Endodermal cell (in vitro differentiated cells): ENCODE results near the gene OGDH. TPM values are rescaled to one million over a fixed set of nuclear protein-coding genes. Genes with fewer than 3 reads are reported as not detected.

Experiments used
- DNase-seq: peaks from one replicate; pipeline ENCODE4 v3.0.0-alpha.2; 2017
- H3K27ac ChIP-seq: 2 replicates; pipeline ENCODE4 v1.5.1; 2013; ENCODE audit warnings: mild to moderate bottlenecking, low read depth, low read length, moderate library complexity
- H3K27me3 ChIP-seq: 2 replicates; pipeline ENCODE4 v1.6.1; 2013; ENCODE audit warnings: mild to moderate bottlenecking, low read length, moderate library complexity; ENCODE audit not compliant: insufficient read depth, control insufficient read depth, poor library complexity, severe bottlenecking
- H3K36me3 ChIP-seq: 2 replicates; pipeline ENCODE4 v1.7.0; 2013; ENCODE audit warnings: mild to moderate bottlenecking, low read length, moderate library complexity; ENCODE audit not compliant: control insufficient read depth, insufficient read depth
- H3K4me1 ChIP-seq: one replicate; pipeline ENCODE4 v1.7.0; 2013; ENCODE audit warnings: low read length; ENCODE audit not compliant: control insufficient read depth, insufficient read depth
- H3K4me3 ChIP-seq: 2 replicates; pipeline ENCODE4 v1.5.1; 2013; ENCODE audit warnings: mild to moderate bottlenecking, low read length, moderate library complexity
- H3K9ac ChIP-seq: 2 replicates; pipeline ENCODE4 v1.6.1; 2013; ENCODE audit warnings: mild to moderate bottlenecking, low read length, moderate library complexity; ENCODE audit not compliant: poor library complexity, severe bottlenecking; ENCODE audit errors: extremely low read depth
- H3K9me3 ChIP-seq: 2 replicates; pipeline ENCODE4 v1.6.1; 2013; ENCODE audit warnings: mild to moderate bottlenecking, low read length, moderate library complexity; ENCODE audit not compliant: control insufficient read depth
- H3K27ac Mint-ChIP-seq: 2 replicates; pipeline ENCODE4 v1.8.0; 2020; ENCODE audit warnings: mixed read lengths
- H3K27me3 Mint-ChIP-seq: 2 replicates; pipeline ENCODE4 v1.8.0; 2021; ENCODE audit warnings: mild to moderate bottlenecking, mixed read lengths; ENCODE audit not compliant: insufficient read depth
- H3K36me3 Mint-ChIP-seq: 2 replicates; pipeline ENCODE4 v1.8.0; 2020; ENCODE audit warnings: low read depth, mixed read lengths
- H3K4me1 Mint-ChIP-seq: 2 replicates; pipeline ENCODE4 v1.8.0; 2020; ENCODE audit warnings: mixed read lengths
- H3K4me3 Mint-ChIP-seq: 2 replicates; pipeline ENCODE4 v1.8.0; 2020; ENCODE audit warnings: mild to moderate bottlenecking, moderate library complexity, mixed read lengths
- H3K9me3 Mint-ChIP-seq: 2 replicates; pipeline ENCODE4 v1.8.0; 2020; ENCODE audit warnings: mild to moderate bottlenecking, mixed read lengths
- WGBS, 2 experiments: methylation state at CpG; one replicate each; pipeline versions ENCODE4 v1.1.5 to v1.1.7; 2013; ENCODE audit warnings: missing lambda C conversion rate in 2 of 2, mixed read lengths in 1 of 2; ENCODE audit not compliant: insufficient coverage in 1 of 2, insufficient read length in 1 of 2; 5-methylcytosine and 5-hydroxymethylcytosine counted together
- total RNA-seq, 2 donors: library from RNA; stranded (reverse); fragmentation: NEBNext Ultra II Directional in 1 of 2; extraction: Animal tissue kit (Norgen Biotek cat#: 25700) in 1 of 2; gene quantifications; 2 replicates in 1 of 2; 3 replicates in 1 of 2; pipeline ENCODE4 v1.2.1, GENCODE V29; 2021
- TF ChIP-seq, protein P1 (sequence below): fragments of 200-600 bp; sonication (generic); conservative IDR thresholded peaks from 2 replicates; pipeline ENCODE4 v1.5.0; 2021; ENCODE audit warnings: antibody characterized with exemption, mild to moderate bottlenecking

Gene OGDH
- total RNA-seq, 2 donors from 2014 or later = 82.5 to 96.0 TPM

DNA sequence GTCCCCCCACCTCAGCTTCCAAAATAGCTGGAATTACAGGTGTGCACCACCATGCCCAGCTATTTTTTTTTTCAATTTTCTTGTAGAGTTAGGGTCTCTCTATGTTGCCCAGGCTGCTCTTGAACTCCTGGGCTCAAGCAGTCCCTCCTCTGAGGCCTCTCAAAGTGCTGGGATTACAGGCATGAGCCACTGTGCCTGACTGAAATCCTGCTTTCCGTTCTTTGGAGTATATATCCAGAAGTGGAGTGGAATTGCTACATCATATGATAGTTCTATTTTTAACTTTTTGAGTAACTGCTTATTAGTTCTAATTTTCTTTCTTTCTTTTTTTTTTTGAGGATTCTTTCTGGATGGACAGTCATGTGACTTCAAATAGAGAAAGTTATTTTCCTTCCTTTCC, 79.3 kb downstream of the OGDH start:
- Histone ChIP-seq H3K4me3 (no peak overlapping the region), H3K36me3 (peaks cover 4% of the 10 kb centered on the region), H3K9ac (no peak overlapping the region), H3K27ac (no peak overlapping the region), H3K9me3 (no peaks in the 10 kb centered on the region), H3K27me3 (no peaks in the 10 kb centered on the region), H3K4me1 (no peaks in the 10 kb centered on the region)
- H3K27me3 Mint-ChIP-seq = no peaks in the 10 kb centered on the region
- H3K4me1 Mint-ChIP-seq = no peaks in the 10 kb centered on the region
- no peak overlapping the region for H3K4me3 Mint-ChIP-seq
- no peak overlapping the region for H3K27ac Mint-ChIP-seq
- H3K36me3 Mint-ChIP-seq = peaks cover 53% of the 10 kb centered on the region
- no peaks in the 10 kb centered on the region for H3K9me3 Mint-ChIP-seq
- no peak for DNase-seq
- 88% methylated on average over 1 of the region's 1 CpG; no CpG with 5 or more reads in 1 of the 2 experiments for WGBS, 2 experiments
- TF ChIP-seq, protein P1, sequence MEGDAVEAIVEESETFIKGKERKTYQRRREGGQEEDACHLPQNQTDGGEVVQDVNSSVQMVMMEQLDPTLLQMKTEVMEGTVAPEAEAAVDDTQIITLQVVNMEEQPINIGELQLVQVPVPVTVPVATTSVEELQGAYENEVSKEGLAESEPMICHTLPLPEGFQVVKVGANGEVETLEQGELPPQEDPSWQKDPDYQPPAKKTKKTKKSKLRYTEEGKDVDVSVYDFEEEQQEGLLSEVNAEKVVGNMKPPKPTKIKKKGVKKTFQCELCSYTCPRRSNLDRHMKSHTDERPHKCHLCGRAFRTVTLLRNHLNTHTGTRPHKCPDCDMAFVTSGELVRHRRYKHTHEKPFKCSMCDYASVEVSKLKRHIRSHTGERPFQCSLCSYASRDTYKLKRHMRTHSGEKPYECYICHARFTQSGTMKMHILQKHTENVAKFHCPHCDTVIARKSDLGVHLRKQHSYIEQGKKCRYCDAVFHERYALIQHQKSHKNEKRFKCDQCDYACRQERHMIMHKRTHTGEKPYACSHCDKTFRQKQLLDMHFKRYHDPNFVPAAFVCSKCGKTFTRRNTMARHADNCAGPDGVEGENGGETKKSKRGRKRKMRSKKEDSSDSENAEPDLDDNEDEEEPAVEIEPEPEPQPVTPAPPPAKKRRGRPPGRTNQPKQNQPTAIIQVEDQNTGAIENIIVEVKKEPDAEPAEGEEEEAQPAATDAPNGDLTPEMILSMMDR = no peak

DNA sequence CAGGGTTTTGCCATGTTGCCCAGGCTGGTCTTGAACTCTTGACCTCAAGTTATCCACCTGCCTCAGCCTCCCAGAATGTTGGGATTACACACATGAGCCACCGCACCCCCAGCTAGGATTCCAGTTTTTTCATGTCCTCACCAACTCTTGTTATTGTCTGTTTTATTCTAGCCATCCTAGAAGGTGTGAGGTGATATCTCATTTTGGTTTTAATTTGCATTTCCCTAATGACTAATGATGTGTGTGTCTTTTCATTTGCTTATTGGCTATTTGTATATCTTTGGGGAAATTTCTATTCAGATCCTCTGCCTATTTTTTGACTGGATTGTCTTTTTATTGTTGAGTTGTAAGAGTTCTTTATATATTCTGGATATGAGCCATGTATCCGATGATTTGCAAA, 83.0 kb downstream of the OGDH start:
- 94% methylated on average over 2 of the region's 2 CpGs; no CpG with 5 or more reads in 1 of the 2 experiments for WGBS, 2 experiments
- Histone ChIP-seq H3K4me1 (no peaks in the 10 kb centered on the region), H3K9me3 (no peaks in the 10 kb centered on the region), H3K36me3 (peaks cover 6% of the 10 kb centered on the region), H3K4me3 (no peak overlapping the region), H3K27ac (no peak overlapping the region), H3K9ac (no peak overlapping the region), H3K27me3 (no peaks in the 10 kb centered on the region)
- no peak for DNase-seq
- Mint-ChIP-seq H3K27me3 (no peaks in the 10 kb centered on the region), H3K27ac (no peak overlapping the region), H3K4me1 (no peaks in the 10 kb centered on the region), H3K36me3 (peaks cover 45% of the 10 kb centered on the region), H3K9me3 (no peaks in the 10 kb centered on the region), H3K4me3 (no peak overlapping the region)
- TF ChIP-seq, protein P1 = no peak

DNA sequence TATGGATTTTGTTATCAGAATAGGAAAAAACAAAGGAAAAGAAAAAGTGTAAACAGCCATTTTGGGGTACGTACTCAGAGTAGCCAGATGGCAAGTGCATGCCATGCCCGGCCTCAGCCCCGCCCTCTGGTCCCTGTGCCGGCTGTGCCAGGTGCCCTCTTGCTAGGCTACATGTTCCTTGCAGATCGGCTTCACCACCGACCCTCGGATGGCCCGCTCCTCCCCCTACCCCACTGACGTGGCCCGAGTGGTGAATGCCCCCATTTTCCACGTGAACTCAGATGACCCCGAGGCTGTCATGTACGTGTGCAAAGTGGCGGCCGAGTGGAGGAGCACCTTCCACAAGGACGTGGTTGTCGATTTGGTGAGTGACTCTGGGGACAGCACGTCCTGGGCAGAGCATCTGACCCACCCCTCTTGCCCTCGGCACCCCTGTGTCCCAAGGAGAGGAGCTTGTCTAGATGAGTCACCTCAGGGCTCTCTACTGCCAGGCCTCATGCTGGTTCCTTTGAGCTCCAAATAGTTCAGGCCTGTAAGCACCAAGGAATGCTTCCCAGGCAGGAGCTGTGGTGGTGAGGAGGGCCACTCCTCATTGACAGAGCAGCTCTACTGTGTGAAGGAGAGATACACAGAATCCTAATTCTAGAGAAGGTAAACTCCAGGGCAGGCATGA, 87.3 kb downstream of the OGDH start:
- H3K9ac ChIP-seq = no peak overlapping the region
- no peaks in the 10 kb centered on the region for H3K27me3 Mint-ChIP-seq
- H3K4me1 ChIP-seq = no peaks in the 10 kb centered on the region
- H3K27me3 ChIP-seq = no peaks in the 10 kb centered on the region
- H3K9me3 Mint-ChIP-seq = no peaks in the 10 kb centered on the region
- H3K4me1 Mint-ChIP-seq = no peaks in the 10 kb centered on the region
- H3K9me3 ChIP-seq = no peaks in the 10 kb centered on the region
- WGBS, 2 experiments = 94 to 100% methylated on average over 6 to 19 of the region's 19 CpGs
- peaks cover 19% of the 10 kb centered on the region for H3K36me3 ChIP-seq
- no peak overlapping the region for H3K27ac ChIP-seq
- TF ChIP-seq, protein P1 = no peak
- H3K4me3 Mint-ChIP-seq = no peak overlapping the region
- H3K36me3 Mint-ChIP-seq = peaks cover 69% of the 10 kb centered on the region
- DNase-seq = no peak
- H3K27ac Mint-ChIP-seq = no peak overlapping the region
- H3K4me3 ChIP-seq = no peak overlapping the region
